HEK293 (cell line): ENCODE data around the gene C6orf47.

Experiments
- CTCF ChIA-PET: fragments of 350-600 bp; formaldehyde crosslinking; extraction: SDS; loops from one replicate; lab custom pipeline; 2021; ENCODE audit warnings: antibody characterized with exemption; lab: Yijun Ruan, JAX
- POLR2A ChIA-PET: fragments of 300-600 bp; formaldehyde crosslinking; extraction: SDS; loops from one replicate; lab custom pipeline; 2020; ENCODE audit warnings: antibody characterized with exemption, inconsistent platforms; lab: Yijun Ruan, JAX
- H3K27ac ChIP-seq: fragments of 200-500 bp; sonication (Bioruptor generic); 2 replicates; pipeline ENCODE4 v1.5.1; 2014; ENCODE audit warnings: low read depth, low read length, control low read depth, inconsistent platforms; ENCODE audit errors: extremely low read depth
- H3K36me3 ChIP-seq, 2 experiments: fragments of 200-500 bp in 1 of 2; sonication (Bioruptor generic) in 1 of 2; 1 replicate in 1 of 2; 2 replicates in 1 of 2; pipeline ENCODE4 v1.5.1; 2014 to 2017; ENCODE audit warnings: inconsistent platforms in 2 of 2, low read length in 2 of 2; ENCODE audit not compliant: control insufficient read depth in 2 of 2, insufficient read depth in 1 of 2
- H3K4me1 ChIP-seq: fragments of 200-500 bp; sonication (Bioruptor generic); 2 replicates; pipeline ENCODE4 v1.5.1; 2014; ENCODE audit warnings: mild to moderate bottlenecking, low read length, inconsistent platforms; ENCODE audit not compliant: control insufficient read depth, insufficient read depth
- H3K4me3 ChIP-seq: 2 replicates; pipeline ENCODE4 v1.5.1; 2011; ENCODE audit warnings: low read depth, mild to moderate bottlenecking, control low read depth, low read length, moderate library complexity
- H3K9me3 ChIP-seq: fragments of 200-500 bp; sonication (Bioruptor generic); 2 replicates; pipeline ENCODE4 v1.5.1; 2014; ENCODE audit warnings: low read depth, low read length, inconsistent platforms; ENCODE audit not compliant: control insufficient read depth, insufficient read depth
- BCL11A ChIP-seq: fragments of 450-650 bp; formaldehyde crosslinking; IDR thresholded peaks from 2 replicates; pipeline ENCODE4 v1.5.1; 2016; ENCODE audit warnings: low read depth, missing biosample characterization, missing genetic modification characterization
- KLF10 ChIP-seq: fragments of 450-650 bp; IDR thresholded peaks from 2 replicates; pipeline ENCODE4 v1.5.1; 2018; ENCODE audit warnings: missing biosample characterization, mild to moderate bottlenecking, missing genetic modification characterization
- KLF9 ChIP-seq: fragments of 450-650 bp; formaldehyde crosslinking; IDR thresholded peaks from 2 replicates; pipeline ENCODE4 v1.5.1; 2016; ENCODE audit warnings: missing biosample characterization, missing genetic modification characterization, low read depth
- SP7 ChIP-seq: fragments of 450-650 bp; formaldehyde crosslinking; IDR thresholded peaks from 2 replicates; pipeline ENCODE4 v1.5.1; 2016; ENCODE audit warnings: missing biosample characterization, missing genetic modification characterization
- YY1 ChIP-seq: fragments of 450-650 bp; formaldehyde crosslinking; IDR thresholded peaks from 2 replicates; pipeline ENCODE4 v1.5.1; 2018; ENCODE audit warnings: missing biosample characterization, missing genetic modification characterization
- ZNF175 ChIP-seq: fragments of 450-650 bp; formaldehyde crosslinking; IDR thresholded peaks from 2 replicates; pipeline ENCODE4 v1.5.1; 2016; ENCODE audit warnings: missing biosample characterization, missing genetic modification characterization
- ZNF221 ChIP-seq: fragments of 450-650 bp; formaldehyde crosslinking; IDR thresholded peaks from 2 replicates; pipeline ENCODE4 v1.5.1; 2017; ENCODE audit warnings: missing biosample characterization, missing genetic modification characterization, borderline replicate concordance
- ZNF366 ChIP-seq: fragments of 450-650 bp; formaldehyde crosslinking; conservative IDR thresholded peaks from 2 replicates; pipeline ENCODE4 v1.5.1; 2016; ENCODE audit warnings: missing biosample characterization, missing genetic modification characterization
- ZNF549 ChIP-seq: fragments of 450-650 bp; IDR thresholded peaks from 2 replicates; pipeline ENCODE4 v1.5.1; 2018; ENCODE audit warnings: missing biosample characterization, missing genetic modification characterization, mild to moderate bottlenecking, inconsistent platforms, moderate library complexity
- ZNF555 ChIP-seq: fragments of 450-650 bp; formaldehyde crosslinking; conservative IDR thresholded peaks from 2 replicates; pipeline ENCODE4 v1.5.1; 2017; ENCODE audit warnings: missing biosample characterization, mild to moderate bottlenecking, missing genetic modification characterization, inconsistent platforms
- ZNF560 ChIP-seq: fragments of 450-650 bp; formaldehyde crosslinking; IDR thresholded peaks from 2 replicates; pipeline ENCODE4 v1.5.1; 2017; ENCODE audit warnings: missing biosample characterization, missing genetic modification characterization, borderline replicate concordance
- ZNF785 ChIP-seq: fragments of 450-650 bp; formaldehyde crosslinking; IDR thresholded peaks from 2 replicates; pipeline ENCODE4 v1.5.1; 2016; ENCODE audit warnings: missing biosample characterization, missing genetic modification characterization
- ZXDB ChIP-seq: fragments of 450-650 bp; formaldehyde crosslinking; IDR thresholded peaks from 2 replicates; pipeline ENCODE4 v1.5.1; 2016; ENCODE audit warnings: missing biosample characterization, missing genetic modification characterization
- TF ChIP-seq, protein P1 (sequence below): fragments of 450-650 bp; formaldehyde crosslinking; IDR thresholded peaks from 2 replicates; pipeline ENCODE4 v1.5.1; 2017; ENCODE audit warnings: missing biosample characterization, missing genetic modification characterization
- TF ChIP-seq, protein P2 (sequence below): fragments of 450-650 bp; formaldehyde crosslinking; IDR thresholded peaks from 2 replicates; pipeline ENCODE4 v1.5.1; 2016; ENCODE audit warnings: missing biosample characterization, missing genetic modification characterization
- TF ChIP-seq, protein P3 (sequence below): fragments of 450-650 bp; formaldehyde crosslinking; IDR thresholded peaks from 2 replicates; pipeline ENCODE4 v1.5.1; 2016; ENCODE audit warnings: missing biosample characterization, missing genetic modification characterization
- TF ChIP-seq, protein P4 (sequence below): fragments of 450-650 bp; formaldehyde crosslinking; IDR thresholded peaks from 2 replicates; pipeline ENCODE4 v1.5.1; 2016; ENCODE audit warnings: missing biosample characterization, missing genetic modification characterization
- TF ChIP-seq, protein P5 (sequence below): fragments of 450-650 bp; formaldehyde crosslinking; IDR thresholded peaks from 2 replicates; pipeline ENCODE4 v1.5.1; 2016; ENCODE audit warnings: missing biosample characterization, missing genetic modification characterization

C6orf47 gene

DNA sequence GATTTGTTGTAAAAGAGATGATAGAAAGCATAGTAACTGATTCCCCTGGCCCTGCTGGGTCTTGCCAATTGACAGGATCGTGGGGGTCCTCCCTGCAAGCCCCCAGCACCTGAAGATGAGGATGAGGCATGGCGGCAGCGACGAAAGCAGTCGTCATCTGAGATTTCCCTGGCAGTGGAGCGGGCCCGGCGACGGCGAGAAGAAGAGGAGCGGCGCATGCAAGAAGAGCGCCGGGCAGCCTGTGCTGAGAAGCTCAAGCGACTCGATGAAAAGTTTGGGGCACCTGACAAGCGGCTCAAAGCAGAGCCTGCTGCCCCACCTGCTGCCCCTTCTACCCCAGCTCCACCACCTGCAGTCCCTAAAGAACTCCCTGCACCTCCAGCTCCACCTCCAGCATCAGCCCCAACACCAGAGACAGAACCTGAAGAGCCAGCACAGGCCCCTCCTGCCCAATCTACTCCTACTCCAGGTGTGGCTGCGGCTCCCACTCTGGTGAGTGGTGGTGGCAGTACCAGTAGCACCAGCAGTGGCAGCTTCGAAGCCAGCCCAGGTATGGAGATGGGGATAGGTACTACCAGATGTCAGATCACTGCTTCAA, 32.8 kb downstream of the C6orf47 start:
- ChIA-PET POLR2A (interaction anchor here (0.8 to 9.7 kb wide), 5 partner anchors 9 to 87 kb away, joined by 3 to 123 read pairs (median 4); partner anchors contain the start of genes ATP6V1G2, BAG6 and DDX39B), CTCF (interaction anchor here (1.5 kb wide), 1 partner anchor 31 kb away, joined by 5 read pairs; no protein-coding TSS in a partner anchor)
- no peaks in the 10 kb centered on the region for H3K9me3 ChIP-seq
- TF ChIP-seq ZNF785 (no peak), ZNF549 (tag by site-specific recombination) (no peak), KLF9 (tag by site-specific recombination) (no peak), ZNF555 (no peak), ZNF366 (no peak), ZNF175 (no peak)
- TF ChIP-seq, protein P1, sequence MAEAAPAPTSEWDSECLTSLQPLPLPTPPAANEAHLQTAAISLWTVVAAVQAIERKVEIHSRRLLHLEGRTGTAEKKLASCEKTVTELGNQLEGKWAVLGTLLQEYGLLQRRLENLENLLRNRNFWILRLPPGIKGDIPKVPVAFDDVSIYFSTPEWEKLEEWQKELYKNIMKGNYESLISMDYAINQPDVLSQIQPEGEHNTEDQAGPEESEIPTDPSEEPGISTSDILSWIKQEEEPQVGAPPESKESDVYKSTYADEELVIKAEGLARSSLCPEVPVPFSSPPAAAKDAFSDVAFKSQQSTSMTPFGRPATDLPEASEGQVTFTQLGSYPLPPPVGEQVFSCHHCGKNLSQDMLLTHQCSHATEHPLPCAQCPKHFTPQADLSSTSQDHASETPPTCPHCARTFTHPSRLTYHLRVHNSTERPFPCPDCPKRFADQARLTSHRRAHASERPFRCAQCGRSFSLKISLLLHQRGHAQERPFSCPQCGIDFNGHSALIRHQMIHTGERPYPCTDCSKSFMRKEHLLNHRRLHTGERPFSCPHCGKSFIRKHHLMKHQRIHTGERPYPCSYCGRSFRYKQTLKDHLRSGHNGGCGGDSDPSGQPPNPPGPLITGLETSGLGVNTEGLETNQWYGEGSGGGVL (tag by site-specific recombination), result no peak
- TF ChIP-seq, protein P2, sequence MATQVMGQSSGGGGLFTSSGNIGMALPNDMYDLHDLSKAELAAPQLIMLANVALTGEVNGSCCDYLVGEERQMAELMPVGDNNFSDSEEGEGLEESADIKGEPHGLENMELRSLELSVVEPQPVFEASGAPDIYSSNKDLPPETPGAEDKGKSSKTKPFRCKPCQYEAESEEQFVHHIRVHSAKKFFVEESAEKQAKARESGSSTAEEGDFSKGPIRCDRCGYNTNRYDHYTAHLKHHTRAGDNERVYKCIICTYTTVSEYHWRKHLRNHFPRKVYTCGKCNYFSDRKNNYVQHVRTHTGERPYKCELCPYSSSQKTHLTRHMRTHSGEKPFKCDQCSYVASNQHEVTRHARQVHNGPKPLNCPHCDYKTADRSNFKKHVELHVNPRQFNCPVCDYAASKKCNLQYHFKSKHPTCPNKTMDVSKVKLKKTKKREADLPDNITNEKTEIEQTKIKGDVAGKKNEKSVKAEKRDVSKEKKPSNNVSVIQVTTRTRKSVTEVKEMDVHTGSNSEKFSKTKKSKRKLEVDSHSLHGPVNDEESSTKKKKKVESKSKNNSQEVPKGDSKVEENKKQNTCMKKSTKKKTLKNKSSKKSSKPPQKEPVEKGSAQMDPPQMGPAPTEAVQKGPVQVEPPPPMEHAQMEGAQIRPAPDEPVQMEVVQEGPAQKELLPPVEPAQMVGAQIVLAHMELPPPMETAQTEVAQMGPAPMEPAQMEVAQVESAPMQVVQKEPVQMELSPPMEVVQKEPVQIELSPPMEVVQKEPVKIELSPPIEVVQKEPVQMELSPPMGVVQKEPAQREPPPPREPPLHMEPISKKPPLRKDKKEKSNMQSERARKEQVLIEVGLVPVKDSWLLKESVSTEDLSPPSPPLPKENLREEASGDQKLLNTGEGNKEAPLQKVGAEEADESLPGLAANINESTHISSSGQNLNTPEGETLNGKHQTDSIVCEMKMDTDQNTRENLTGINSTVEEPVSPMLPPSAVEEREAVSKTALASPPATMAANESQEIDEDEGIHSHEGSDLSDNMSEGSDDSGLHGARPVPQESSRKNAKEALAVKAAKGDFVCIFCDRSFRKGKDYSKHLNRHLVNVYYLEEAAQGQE (tag by site-specific recombination), result no peak
- TF ChIP-seq, protein P3, sequence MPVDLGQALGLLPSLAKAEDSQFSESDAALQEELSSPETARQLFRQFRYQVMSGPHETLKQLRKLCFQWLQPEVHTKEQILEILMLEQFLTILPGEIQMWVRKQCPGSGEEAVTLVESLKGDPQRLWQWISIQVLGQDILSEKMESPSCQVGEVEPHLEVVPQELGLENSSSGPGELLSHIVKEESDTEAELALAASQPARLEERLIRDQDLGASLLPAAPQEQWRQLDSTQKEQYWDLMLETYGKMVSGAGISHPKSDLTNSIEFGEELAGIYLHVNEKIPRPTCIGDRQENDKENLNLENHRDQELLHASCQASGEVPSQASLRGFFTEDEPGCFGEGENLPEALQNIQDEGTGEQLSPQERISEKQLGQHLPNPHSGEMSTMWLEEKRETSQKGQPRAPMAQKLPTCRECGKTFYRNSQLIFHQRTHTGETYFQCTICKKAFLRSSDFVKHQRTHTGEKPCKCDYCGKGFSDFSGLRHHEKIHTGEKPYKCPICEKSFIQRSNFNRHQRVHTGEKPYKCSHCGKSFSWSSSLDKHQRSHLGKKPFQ (tag by site-specific recombination), result no peak
- TF ChIP-seq, protein P4, sequence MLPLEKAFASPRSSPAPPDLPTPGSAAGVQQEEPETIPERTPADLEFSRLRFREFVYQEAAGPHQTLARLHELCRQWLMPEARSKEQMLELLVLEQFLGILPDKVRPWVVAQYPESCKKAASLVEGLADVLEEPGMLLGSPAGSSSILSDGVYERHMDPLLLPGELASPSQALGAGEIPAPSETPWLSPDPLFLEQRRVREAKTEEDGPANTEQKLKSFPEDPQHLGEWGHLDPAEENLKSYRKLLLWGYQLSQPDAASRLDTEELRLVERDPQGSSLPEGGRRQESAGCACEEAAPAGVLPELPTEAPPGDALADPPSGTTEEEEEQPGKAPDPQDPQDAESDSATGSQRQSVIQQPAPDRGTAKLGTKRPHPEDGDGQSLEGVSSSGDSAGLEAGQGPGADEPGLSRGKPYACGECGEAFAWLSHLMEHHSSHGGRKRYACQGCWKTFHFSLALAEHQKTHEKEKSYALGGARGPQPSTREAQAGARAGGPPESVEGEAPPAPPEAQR (tag by site-specific recombination), result no peak
- TF ChIP-seq, protein P5, sequence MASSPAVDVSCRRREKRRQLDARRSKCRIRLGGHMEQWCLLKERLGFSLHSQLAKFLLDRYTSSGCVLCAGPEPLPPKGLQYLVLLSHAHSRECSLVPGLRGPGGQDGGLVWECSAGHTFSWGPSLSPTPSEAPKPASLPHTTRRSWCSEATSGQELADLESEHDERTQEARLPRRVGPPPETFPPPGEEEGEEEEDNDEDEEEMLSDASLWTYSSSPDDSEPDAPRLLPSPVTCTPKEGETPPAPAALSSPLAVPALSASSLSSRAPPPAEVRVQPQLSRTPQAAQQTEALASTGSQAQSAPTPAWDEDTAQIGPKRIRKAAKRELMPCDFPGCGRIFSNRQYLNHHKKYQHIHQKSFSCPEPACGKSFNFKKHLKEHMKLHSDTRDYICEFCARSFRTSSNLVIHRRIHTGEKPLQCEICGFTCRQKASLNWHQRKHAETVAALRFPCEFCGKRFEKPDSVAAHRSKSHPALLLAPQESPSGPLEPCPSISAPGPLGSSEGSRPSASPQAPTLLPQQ (tag by site-specific recombination), result no peak
- H3K36me3 ChIP-seq, result peaks cover 76 to 100% of the 10 kb centered on the region in 2 experiments
- H3K27ac ChIP-seq, result no peak overlapping the region
- no peaks in the 10 kb centered on the region for H3K4me1 ChIP-seq
- H3K4me3 ChIP-seq, result no peak overlapping the region

DNA sequence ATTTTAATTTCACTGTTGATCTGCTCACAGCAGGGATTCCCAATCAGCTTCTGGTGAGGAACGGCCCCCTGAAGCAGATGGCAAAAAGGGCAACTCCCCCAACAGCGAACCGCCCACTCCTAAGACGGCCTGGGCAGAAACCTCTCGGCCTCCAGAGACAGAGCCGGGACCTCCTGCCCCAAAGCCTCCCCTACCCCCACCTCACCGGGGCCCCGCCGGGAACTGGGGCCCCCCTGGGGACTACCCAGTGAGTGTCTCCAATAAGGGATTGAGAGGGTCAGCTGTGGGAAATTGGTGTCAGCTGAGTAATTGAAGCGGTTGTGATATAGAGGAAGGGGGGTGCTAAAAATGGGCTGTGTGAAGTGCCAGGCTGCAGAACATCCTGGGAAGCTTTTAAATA, 33.6 kb downstream of the C6orf47 start:
- CTCF ChIA-PET, result interaction anchor here (1.5 to 1.7 kb wide), 2 partner anchors 25 to 30 kb away, joined by 5 to 10 read pairs; partner anchors contain the start of gene BAG6
- peaks cover 79 to 100% of the 10 kb centered on the region in 2 experiments for H3K36me3 ChIP-seq
- POLR2A ChIA-PET, result interaction anchor here (1.0 to 9.7 kb wide), 5 partner anchors 10 to 81 kb away, joined by 3 to 123 read pairs (median 6); partner anchors contain the start of genes ATP6V1G2 and BAG6
- H3K27ac ChIP-seq, result no peak overlapping the region
- peaks cover 6% of the 10 kb centered on the region; the same call in 1 of the 2 replicates for H3K4me1 ChIP-seq
- no peak overlapping the region for H3K4me3 ChIP-seq
- TF ChIP-seq SP7 (tag by site-specific recombination), result no peak
- no peak for TF ChIP-seq ZNF560 (tag by site-specific recombination)
- TF ChIP-seq KLF10 (tag by site-specific recombination), result no peak
- no peak for TF ChIP-seq ZNF221 (tag by site-specific recombination)
- no peak for TF ChIP-seq ZXDB
- TF ChIP-seq YY1 (tag by site-specific recombination), result no peak
- TF ChIP-seq BCL11A (tag by site-specific recombination), result no peak
- H3K9me3 ChIP-seq, result no peaks in the 10 kb centered on the region
